ENCODE results near the gene ALG9. TPM values are rescaled to one million over a fixed set of nuclear protein-coding genes. Genes with fewer than 3 reads are reported as not detected.
"Not testable (repeated sequence)": the region's sequence is repeated elsewhere in the genome, so short reads cannot be mapped to it uniquely, and the experiment has no call there.

The ALG9 gene
- total and polyA plus RNA-seq, 5 experiments from 2014 or later: 6.4 to 28.6 (median 13.1) TPM

- POLR2A ChIA-PET: no interaction called here
- no peak overlapping the region for H3K27ac Mint-ChIP-seq
- no peak overlapping the region for H3K4me3 Mint-ChIP-seq
- H3K9me3 Mint-ChIP-seq: peaks cover 0 to 9% (median 1%) of the 10 kb centered on the region in 9 donors
- no peaks in the 10 kb centered on the region for H3K27me3 Mint-ChIP-seq
- peaks cover 24 to 78% (median 44%) of the 10 kb centered on the region in 3 donors for H3K36me3 Mint-ChIP-seq
- H3K4me1 Mint-ChIP-seq: peaks cover 3 to 11% (median 7%) of the 10 kb centered on the region in 4 donors
- no peak for ATAC-seq
- DNase-seq: no peak
These were observed 73.1 kb downstream of the ALG9 start for GRCh38 chr11:111798279-111798678.

GRCh38 chr11:111797145-111797581 lies 74.2 kb downstream of the ALG9 start:
- DNase-seq (no peak), ATAC-seq (no peak)
- POLR2A ChIA-PET: interaction anchor here (1.1 kb wide), 1 partner anchor 10 kb away, joined by 3 read pairs; no protein-coding TSS in a partner anchor
- H3K36me3 Mint-ChIP-seq: peaks cover 24 to 67% (median 40%) of the 10 kb centered on the region in 3 donors
- no peak overlapping the region for H3K4me3 Mint-ChIP-seq
- H3K4me1 Mint-ChIP-seq: peaks cover 3 to 11% (median 7%) of the 10 kb centered on the region in 4 donors
- H3K9me3 Mint-ChIP-seq: peaks cover 0 to 9% (median 1%) of the 10 kb centered on the region in 9 donors
- no peaks in the 10 kb centered on the region for H3K27me3 Mint-ChIP-seq
- no peak overlapping the region for H3K27ac Mint-ChIP-seq

- no peak for DNase-seq
- Mint-ChIP-seq H3K4me3 (no peak overlapping the region), H3K4me1 (peaks cover 3 to 11% (median 7%) of the 10 kb centered on the region in 4 donors), H3K27me3 (no peaks in the 10 kb centered on the region), H3K27ac (peak overlapping the region in 1 of 10 donors; percentile 37), H3K36me3 (peaks cover 24 to 63% (median 40%) of the 10 kb centered on the region in 3 donors), H3K9me3 (peaks cover 0 to 9% (median 1%) of the 10 kb centered on the region in 9 donors)
- POLR2A ChIA-PET: interaction anchor here (1.1 kb wide), 1 partner anchor 11 kb away, joined by 3 read pairs; no protein-coding TSS in a partner anchor
- ATAC-seq: no peak
These were observed 74.7 kb downstream of the ALG9 start for GRCh38 chr11:111796696-111797095.

- peaks cover 4 to 11% (median 8%) of the 10 kb centered on the region in 4 donors for H3K4me1 Mint-ChIP-seq
- no peak overlapping the region for H3K4me3 Mint-ChIP-seq
- no peak overlapping the region for H3K27ac Mint-ChIP-seq
- H3K9me3 Mint-ChIP-seq: peaks cover 0 to 9% (median 1%) of the 10 kb centered on the region in 9 donors
- H3K36me3 Mint-ChIP-seq: peaks cover 21 to 60% (median 40%) of the 10 kb centered on the region in 3 donors
- DNase-seq (no peak), ATAC-seq (no peak)
- no peaks in the 10 kb centered on the region for H3K27me3 Mint-ChIP-seq
- POLR2A ChIA-PET: no interaction called here
These were observed 75.9 kb downstream of the ALG9 start for GRCh38 chr11:111795334-111795985.

- H3K4me3 Mint-ChIP-seq: no peak overlapping the region
- POLR2A ChIA-PET: no interaction called here
- H3K36me3 Mint-ChIP-seq: peaks cover 16 to 51% (median 35%) of the 10 kb centered on the region in 3 donors
- H3K4me1 Mint-ChIP-seq: peaks cover 2 to 11% (median 8%) of the 10 kb centered on the region in 4 donors
- no peaks in the 10 kb centered on the region for H3K27me3 Mint-ChIP-seq
- H3K9me3 Mint-ChIP-seq: peaks cover 0 to 9% (median 0%) of the 10 kb centered on the region in 9 donors
- ATAC-seq (no peak), DNase-seq (no peak)
- peak overlapping the region in 1 of 10 donors; percentile 50 for H3K27ac Mint-ChIP-seq
These were observed 77.5 kb downstream of the ALG9 start for GRCh38 chr11:111793863-111794262.

GRCh38 chr11:111792955-111793500 lies 78.4 kb downstream of the ALG9 start:
- Mint-ChIP-seq H3K4me3 (no peak overlapping the region), H3K36me3 (peaks cover 16 to 49% (median 28%) of the 10 kb centered on the region in 3 donors), H3K27ac (peak overlapping the region in 1 of 10 donors; percentile 17), H3K9me3 (peaks cover 0 to 9% (median 0%) of the 10 kb centered on the region in 9 donors), H3K4me1 (peaks cover 2 to 11% (median 8%) of the 10 kb centered on the region in 4 donors), H3K27me3 (no peaks in the 10 kb centered on the region)
- DNase-seq (no peak), ATAC-seq (no peak)
- POLR2A ChIA-PET: no interaction called here

GRCh38 chr11:111792314-111792713 lies 79.1 kb downstream of the ALG9 start:
- peaks cover 0 to 6% (median 0%) of the 10 kb centered on the region in 9 donors for H3K9me3 Mint-ChIP-seq
- no peak for DNase-seq
- H3K4me1 Mint-ChIP-seq: peaks cover 2 to 10% (median 7%) of the 10 kb centered on the region in 4 donors
- POLR2A ChIA-PET: no interaction called here
- no peaks in the 10 kb centered on the region for H3K27me3 Mint-ChIP-seq
- H3K36me3 Mint-ChIP-seq: peaks cover 9 to 43% (median 20%) of the 10 kb centered on the region in 3 donors
- no peak for ATAC-seq
- no peak overlapping the region for H3K4me3 Mint-ChIP-seq
- no peak overlapping the region for H3K27ac Mint-ChIP-seq

GRCh38 chr11:111788464-111788863 lies 82.9 kb downstream of the ALG9 start:
- Mint-ChIP-seq H3K9me3 (no peaks in the 10 kb centered on the region), H3K4me3 (no peak overlapping the region), H3K27me3 (no peaks in the 10 kb centered on the region), H3K36me3 (peaks cover 0 to 37% (median 6%) of the 10 kb centered on the region in 3 donors), H3K4me1 (peaks cover 0 to 3% (median 0%) of the 10 kb centered on the region in 4 donors), H3K27ac (no peak overlapping the region)
- ATAC-seq (no peak), DNase-seq (no peak)
- POLR2A ChIA-PET: no interaction called here

GRCh38 chr11:111788051-111788450 lies 83.3 kb downstream of the ALG9 start:
- Mint-ChIP-seq H3K27ac (no peak overlapping the region), H3K4me3 (no peak overlapping the region), H3K27me3 (no peaks in the 10 kb centered on the region), H3K4me1 (peaks cover 0 to 3% (median 0%) of the 10 kb centered on the region in 4 donors), H3K36me3 (peaks cover 0 to 37% (median 6%) of the 10 kb centered on the region in 3 donors), H3K9me3 (no peaks in the 10 kb centered on the region)
- POLR2A ChIA-PET: no interaction called here
- ATAC-seq (no peak), DNase-seq (no peak)

GRCh38 chr11:111785886-111786412 lies 85.4 kb downstream of the ALG9 start:
- Mint-ChIP-seq H3K4me3 (no peak overlapping the region), H3K9me3 (no peaks in the 10 kb centered on the region), H3K27ac (no peak overlapping the region), H3K4me1 (no peaks in the 10 kb centered on the region), H3K36me3 (peaks cover 0 to 39% (median 6%) of the 10 kb centered on the region in 3 donors), H3K27me3 (no peaks in the 10 kb centered on the region)
- POLR2A ChIA-PET: no interaction called here
- DNase-seq: no peak
- no peak for ATAC-seq

GRCh38 chr11:111785076-111785475 lies 86.3 kb downstream of the ALG9 start:
- Mint-ChIP-seq H3K4me3 (no peak overlapping the region), H3K4me1 (no peaks in the 10 kb centered on the region), H3K27ac (peak overlapping the region in 2 of 10 donors; percentile 50 to 60), H3K36me3 (peaks cover 0 to 33% (median 5%) of the 10 kb centered on the region in 3 donors), H3K9me3 (no peaks in the 10 kb centered on the region), H3K27me3 (no peaks in the 10 kb centered on the region)
- ATAC-seq: no peak
- no peak for DNase-seq
- POLR2A ChIA-PET: no interaction called here

GRCh38 chr11:111784311-111784710 lies 87.1 kb downstream of the ALG9 start:
- H3K9me3 Mint-ChIP-seq, POLR2A ChIA-PET: not testable (repeated sequence)
- H3K27ac Mint-ChIP-seq: peak overlapping the region in 1 of 10 donors; percentile 54

More at GRCh38 chr11:111784311-111784710, 87.1 kb downstream of the ALG9 start:
- ATAC-seq, H3K4me3 Mint-ChIP-seq, DNase-seq, H3K27me3 Mint-ChIP-seq, H3K4me1 Mint-ChIP-seq: not testable (repeated sequence)
- peaks cover 0 to 31% (median 5%) of the 10 kb centered on the region in 3 donors for H3K36me3 Mint-ChIP-seq

All from naive thymus-derived CD8-positive, alpha-beta T cell (primary cell).